A204.1 (cell line): ENCODE data around the gene CADM4.
"Not testable (repeated sequence)": the region's sequence is repeated elsewhere in the genome, so short reads cannot be mapped to it uniquely, and the experiment has no call there.

Experiments used
- FAIRE-seq: peaks from 2 replicates; lab custom pipeline; 2012; peaks lifted over from hg19 to GRCh38; lab: Jason Lieb, UNC

The CADM4 gene

GRCh38 chr19:43639519-43640423 is at the start of gene CADM4:
CADM4 (minus strand) TSS chr19:43639850; CDS start chr19:43639790, 60 bp downstream.
- FAIRE-seq, result no peak

DNA sequence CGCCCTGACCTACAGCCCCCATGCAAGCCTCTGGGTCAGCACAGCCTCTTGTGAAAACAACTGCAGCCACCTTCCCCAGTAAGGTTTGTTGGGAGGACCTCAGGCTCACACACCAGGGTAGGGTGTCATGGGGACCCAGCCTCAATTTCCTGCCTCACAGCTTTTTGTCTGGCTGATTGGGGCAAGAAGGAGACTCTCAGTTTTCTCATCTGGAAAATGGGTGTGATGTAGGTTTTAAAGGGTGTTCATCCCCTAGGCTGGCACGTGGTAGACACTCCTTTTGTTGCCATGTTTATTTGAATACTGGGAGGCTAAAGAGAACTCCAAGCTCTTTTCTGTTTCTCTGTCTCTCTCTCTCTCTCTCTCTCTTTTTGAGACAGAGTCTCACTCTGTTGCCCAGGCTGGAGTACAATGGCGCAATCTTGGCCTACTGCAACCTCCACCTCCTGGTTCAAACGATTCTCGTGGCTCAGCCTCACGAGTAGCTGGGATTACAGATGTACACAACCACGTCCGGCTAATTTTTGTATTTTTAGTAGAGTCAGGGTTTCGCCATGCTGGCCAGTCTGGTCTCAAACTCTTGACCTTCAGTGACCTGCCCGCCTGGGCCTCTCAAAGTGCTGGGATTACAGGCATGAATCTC is 48.5 kb upstream of the CADM4 start:
- FAIRE-seq, result no peak

DNA sequence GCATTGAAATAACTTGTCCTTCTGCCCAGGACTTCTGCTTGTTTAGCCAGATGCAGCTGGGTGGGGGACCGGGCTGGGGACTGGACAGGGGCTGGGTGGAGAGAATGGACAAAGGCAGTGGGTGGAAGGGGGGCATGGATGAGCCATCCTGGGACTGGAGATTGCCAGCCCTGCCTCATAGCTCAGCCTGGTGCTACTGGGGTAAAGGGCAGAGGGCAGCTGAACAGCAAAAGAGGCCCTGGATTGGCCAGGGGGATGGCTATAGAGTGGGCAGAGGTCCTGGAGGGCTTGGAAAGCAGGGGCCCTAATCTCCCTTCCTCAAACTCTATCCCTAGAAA is 48.0 kb upstream of the CADM4 start:
- no peak for FAIRE-seq

GRCh38 chr19:43684326-43684725 is 44.7 kb upstream of the CADM4 start:
- FAIRE-seq, result no peak

GRCh38 chr19:43683905-43684304 is 44.3 kb upstream of the CADM4 start:
- no peak for FAIRE-seq

DNA sequence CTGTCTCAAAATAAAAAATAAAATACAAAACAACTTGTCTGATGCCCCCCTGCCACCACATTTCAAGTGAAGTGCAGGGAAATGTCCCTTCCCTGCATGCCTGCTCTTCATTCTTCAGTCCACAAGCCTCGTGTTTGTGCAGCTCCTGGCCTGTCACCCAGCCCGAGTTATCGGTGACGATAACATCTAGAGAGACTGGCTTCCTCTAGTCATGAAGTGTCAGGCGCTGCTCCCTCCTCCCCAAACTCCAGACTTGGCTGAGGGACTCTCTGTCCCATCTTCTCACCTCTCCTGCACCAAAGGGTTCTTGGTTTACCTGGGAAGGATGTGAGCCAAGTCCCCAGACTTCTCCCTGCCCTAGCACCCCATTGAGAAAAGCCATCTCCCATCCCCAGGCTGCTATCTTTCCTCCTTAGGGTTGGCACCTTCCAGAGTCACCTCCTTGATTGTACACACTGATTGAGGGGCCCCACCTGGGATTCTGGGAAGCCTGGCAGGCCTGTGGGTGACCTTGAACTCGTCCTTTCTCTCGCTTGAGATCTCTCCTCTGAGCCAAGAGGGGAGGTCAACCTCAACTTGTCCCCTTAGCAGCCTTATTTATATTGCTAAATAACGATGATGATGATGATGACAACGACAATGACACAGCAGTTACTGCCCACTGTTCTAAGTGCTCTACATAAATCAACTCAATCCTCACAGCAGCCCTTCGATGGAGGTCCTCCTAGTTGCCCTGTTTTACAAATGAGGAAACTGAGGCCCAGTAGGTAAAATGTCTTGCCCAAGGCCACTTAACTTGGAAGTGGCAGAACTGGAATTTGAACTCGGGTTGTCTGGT is 43.4 kb upstream of the CADM4 start:
- FAIRE-seq, result no peak

DNA sequence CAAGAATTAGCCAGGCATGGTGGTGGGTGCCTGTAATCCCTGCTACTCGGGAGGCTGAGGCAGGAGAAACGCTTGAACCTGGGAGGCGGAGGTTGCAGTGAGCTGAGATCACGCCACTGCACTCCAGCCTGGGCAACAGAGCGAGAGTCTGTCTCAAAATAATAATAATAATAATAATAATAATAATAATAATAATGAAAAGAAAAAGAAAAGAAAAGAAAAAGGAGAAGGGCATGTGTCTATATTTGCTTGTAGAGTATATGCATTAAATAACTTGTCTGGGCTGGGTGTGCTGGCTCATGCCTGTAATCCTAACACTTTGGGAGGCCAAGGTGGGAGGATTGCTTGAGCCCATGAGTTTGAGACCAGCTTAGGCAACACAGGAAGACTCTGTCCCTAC is 42.6 kb upstream of the CADM4 start:
- not testable (repeated sequence) for FAIRE-seq

DNA sequence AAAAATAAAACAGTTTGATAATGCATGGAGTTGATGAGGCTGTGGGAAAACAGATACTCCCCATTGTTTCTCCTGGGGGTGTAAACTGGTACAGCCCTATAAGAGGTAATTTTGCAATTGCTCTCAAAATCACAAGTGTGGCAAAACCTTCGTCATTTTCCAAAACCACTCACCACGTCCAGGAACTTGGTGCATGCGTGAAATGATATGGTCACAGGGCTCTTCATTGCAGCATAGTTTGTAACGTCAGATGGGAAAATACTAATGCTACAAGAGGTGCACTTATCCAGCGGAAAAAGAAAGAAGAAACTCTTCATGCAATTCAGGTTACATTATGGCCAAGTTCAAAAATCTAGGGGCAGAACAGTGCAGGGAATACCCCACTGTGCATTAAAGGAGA is 42.2 kb upstream of the CADM4 start:
- no peak for FAIRE-seq

GRCh38 chr19:43678512-43679261 is 39.0 kb upstream of the CADM4 start:
- FAIRE-seq, result no peak

DNA sequence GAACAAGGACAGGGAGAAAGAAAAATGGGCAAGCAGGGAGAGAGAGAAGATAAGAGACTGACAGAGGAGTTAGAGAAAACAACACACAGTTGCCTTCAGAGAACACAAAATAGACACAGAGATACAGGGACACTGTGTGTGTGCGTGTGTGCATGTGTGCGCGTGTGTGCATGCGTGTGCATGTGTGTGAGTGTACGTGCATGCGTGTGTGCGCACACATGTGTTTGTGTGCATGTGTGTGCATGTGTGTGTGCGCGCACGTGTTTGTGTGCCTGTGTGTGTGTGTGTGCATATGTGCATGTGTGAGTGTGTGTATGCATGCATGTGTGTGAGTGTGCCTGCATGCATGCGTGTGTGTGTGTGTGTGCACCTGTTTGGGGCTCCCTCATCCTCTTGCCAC is 36.3 kb upstream of the CADM4 start:
- FAIRE-seq, result no peak

GRCh38 chr19:43675269-43675879 is 35.7 kb upstream of the CADM4 start:
- FAIRE-seq, result no peak

DNA sequence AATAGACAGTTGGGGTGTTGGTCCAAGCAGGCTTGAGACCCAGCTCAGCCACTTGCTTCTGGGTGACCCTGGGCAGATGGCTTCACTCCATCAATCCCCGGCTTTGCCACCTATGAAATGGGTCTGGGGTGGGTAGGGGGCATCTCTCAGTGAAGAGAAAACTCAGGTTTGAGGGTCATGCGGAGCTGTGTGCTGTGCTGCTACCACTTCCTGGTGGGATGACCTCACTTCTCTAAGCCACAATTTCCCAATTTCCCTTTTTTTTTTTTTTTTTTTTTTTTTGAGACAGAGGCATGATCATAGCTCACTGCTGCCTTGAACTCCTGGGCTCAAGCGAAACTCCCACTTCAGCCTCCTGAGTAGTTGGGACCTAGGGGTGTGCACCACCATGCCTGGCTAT is 34.9 kb upstream of the CADM4 start:
- FAIRE-seq, result no peak

DNA sequence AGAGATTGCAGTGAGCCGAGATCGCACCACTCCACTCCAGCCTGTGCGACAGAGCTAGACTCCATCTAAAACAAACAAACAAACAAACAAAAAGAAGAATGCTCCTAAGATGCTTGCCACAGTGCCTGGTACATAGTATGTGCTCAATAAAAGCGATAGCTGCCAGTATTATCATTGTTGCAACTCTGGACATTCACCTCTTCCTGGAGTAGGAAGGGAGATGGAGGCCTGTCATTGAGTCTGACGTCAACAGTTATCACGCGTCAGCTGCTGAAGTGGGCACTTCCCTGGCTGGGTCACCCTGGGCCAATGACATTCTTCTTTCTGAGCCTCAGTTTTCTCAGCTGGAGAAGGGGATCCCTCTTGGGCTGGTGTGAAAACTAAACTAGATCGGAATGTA is 34.5 kb upstream of the CADM4 start:
- FAIRE-seq, result no peak

GRCh38 chr19:43673637-43674036 is 34.0 kb upstream of the CADM4 start:
- FAIRE-seq, result no peak

DNA sequence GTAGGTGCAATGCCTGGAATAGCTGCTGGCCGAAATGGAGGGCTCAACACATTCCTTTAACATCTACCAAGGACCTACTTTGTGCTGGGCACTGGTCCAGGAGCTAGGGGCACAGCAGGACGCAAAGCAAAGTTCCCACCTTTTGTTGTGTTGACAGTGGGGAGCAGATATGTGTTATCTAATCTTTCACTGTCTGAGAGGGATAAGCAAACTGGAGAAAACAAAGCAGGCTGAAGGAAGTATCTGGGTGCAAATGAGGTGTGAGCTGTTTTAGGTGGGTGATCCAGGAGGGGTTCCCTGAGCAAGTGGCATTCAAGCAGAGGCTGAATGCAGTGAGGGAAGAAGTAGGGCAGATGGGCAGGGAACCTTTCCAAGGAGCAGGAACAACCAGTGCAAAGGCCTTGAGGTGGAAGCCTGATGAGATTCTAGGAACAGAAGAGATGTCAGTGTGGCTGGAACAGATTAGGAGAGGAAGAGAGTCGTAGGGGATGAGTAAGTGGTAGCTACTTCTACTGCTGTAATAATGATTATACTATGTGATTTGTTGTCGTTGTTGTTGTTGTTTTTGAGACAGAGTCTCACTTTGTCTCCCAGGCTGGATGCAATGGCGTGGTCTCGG is 32.5 kb upstream of the CADM4 start:
- FAIRE-seq, result no peak

DNA sequence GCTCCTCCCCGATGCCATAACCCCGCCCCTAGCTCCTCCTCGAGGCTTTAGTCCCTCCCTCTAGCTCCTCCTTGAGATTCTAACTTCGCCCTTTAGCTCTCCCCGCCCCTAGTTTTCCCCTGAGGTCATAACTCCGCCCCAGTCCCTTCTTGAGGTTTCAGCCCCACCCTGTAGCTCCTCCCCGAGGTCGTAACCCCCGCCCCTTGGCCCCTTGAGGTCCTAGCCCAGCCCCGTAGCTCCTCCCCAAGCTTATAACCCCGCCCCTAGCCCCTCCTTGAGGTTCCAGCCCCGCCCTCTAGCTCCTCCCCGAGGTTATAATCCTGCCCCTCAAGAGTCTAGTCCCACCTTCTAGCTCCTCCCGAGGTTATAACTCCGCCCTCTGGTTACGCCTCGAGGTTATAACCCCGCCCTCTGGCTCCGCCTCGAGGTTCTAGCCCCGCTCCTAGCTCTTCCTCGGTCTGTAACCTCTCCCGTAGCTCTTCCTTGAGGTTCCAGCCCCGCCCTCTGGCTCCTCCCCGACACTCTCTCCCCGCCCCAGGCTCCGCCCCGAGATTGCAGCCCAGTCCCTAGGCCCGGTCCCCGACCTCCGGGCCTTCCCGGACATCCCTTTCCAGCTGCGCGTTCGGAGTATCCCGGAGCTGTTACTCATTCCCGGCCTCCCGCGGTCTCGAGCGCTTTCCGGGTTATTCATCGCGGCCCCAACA is 28.9 kb upstream of the CADM4 start:
- peak; percentile 97 for FAIRE-seq

- no peak for FAIRE-seq
Observed at GRCh38 chr19:43667876-43668405, 28.3 kb upstream of the CADM4 start.

GRCh38 chr19:43667126-43667875 is 27.7 kb upstream of the CADM4 start:
- no peak for FAIRE-seq

GRCh38 chr19:43664018-43664417 is 24.4 kb upstream of the CADM4 start:
- FAIRE-seq, result no peak

DNA sequence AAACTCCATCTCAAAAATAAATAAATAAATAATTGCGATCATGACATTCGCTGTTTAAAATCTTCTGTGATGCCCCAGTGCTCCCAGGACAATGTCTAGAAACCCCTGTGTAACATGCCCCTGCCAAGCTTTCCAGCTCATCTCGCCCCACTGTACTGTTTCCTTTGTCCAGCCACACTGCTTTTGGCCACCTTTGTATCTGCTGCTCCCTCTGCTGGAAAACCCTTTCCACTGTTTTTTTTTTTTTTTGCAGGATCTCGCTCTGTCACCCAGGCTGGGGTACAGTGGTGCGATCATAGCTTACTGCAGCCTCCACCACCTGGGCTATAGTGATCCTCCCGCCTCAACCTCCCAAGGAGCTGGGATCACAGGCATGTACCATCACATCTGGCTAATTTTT is 22.8 kb upstream of the CADM4 start:
- FAIRE-seq, result no peak
